ENCODE results near the gene FABP1. TPM values are rescaled to one million over a fixed set of nuclear protein-coding genes. Genes with fewer than 3 reads are reported as not detected.

The FABP1 gene
- total RNA-seq, 1 experiment from 2014 or later: not detected

DNA sequence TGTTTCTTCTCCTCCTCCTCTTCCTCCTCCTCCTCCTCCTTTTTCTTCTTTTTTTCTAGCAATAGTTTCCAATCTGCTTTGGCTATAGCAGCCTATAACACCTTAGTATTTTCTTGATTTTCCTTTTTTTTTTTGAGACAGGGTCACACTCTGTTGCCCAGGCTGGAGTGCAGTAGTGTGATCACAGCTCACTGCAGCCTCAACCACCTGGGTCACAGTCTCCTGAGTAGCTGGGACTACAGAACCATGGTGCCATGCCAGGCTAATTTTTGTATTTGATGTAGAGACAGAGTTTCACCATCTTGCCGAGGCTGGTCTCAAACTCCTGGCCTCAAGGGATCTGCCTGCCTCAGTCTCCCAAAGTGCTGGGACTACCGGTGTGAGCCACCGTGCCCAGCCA, 31.6 kb upstream of the FABP1 start:
- no TSS peak for BruUV-seq (replicated peaks)
- no peak overlapping the region for H3K4me3 ChIP-seq (ENCODE audit: low read depth, low read length, poor library complexity, severe bottlenecking)
- CTCF ChIA-PET: interaction anchor here (3.2 kb wide), 1 partner anchor 99 kb away, joined by 37 read pairs; no protein-coding TSS in a partner anchor
- no peak for TF ChIP-seq EZH2 (IDR thresholded peaks at IDR 0.05; ENCODE audit: borderline replicate concordance, low read depth, low read length, poor library complexity, severe bottlenecking)
- TF ChIP-seq, protein P1, sequence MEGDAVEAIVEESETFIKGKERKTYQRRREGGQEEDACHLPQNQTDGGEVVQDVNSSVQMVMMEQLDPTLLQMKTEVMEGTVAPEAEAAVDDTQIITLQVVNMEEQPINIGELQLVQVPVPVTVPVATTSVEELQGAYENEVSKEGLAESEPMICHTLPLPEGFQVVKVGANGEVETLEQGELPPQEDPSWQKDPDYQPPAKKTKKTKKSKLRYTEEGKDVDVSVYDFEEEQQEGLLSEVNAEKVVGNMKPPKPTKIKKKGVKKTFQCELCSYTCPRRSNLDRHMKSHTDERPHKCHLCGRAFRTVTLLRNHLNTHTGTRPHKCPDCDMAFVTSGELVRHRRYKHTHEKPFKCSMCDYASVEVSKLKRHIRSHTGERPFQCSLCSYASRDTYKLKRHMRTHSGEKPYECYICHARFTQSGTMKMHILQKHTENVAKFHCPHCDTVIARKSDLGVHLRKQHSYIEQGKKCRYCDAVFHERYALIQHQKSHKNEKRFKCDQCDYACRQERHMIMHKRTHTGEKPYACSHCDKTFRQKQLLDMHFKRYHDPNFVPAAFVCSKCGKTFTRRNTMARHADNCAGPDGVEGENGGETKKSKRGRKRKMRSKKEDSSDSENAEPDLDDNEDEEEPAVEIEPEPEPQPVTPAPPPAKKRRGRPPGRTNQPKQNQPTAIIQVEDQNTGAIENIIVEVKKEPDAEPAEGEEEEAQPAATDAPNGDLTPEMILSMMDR (conservative IDR thresholded peaks at IDR 0.05; ENCODE audit: low read depth, low read length): no peak
- H3K4me1 ChIP-seq (ENCODE audit: insufficient read depth, low read length, poor library complexity, severe bottlenecking): no peaks in the 10 kb centered on the region
- H3K9me3 ChIP-seq (ENCODE audit: low read depth, low read length, poor library complexity, severe bottlenecking): no peaks in the 10 kb centered on the region
- no peak for DNase-seq (ENCODE audit: low spot score)
- POLR2A ChIA-PET (ENCODE audit: low non-redundant PET): no interaction called here
- no peak overlapping the region for H3K27ac ChIP-seq (ENCODE audit: low read depth, low read length, poor library complexity, severe bottlenecking)
- intact Hi-C loops (cut with micrococcal nuclease; ENCODE audit: unreplicated experiment): no loop called here
- no peaks in the 10 kb centered on the region for H3K36me3 ChIP-seq (ENCODE audit: insufficient read depth, low read length, poor library complexity, severe bottlenecking)
- H3K27me3 ChIP-seq (replicated peaks; ENCODE audit: insufficient read depth, low read depth, low read length, poor library complexity): no peaks in the 10 kb centered on the region

DNA sequence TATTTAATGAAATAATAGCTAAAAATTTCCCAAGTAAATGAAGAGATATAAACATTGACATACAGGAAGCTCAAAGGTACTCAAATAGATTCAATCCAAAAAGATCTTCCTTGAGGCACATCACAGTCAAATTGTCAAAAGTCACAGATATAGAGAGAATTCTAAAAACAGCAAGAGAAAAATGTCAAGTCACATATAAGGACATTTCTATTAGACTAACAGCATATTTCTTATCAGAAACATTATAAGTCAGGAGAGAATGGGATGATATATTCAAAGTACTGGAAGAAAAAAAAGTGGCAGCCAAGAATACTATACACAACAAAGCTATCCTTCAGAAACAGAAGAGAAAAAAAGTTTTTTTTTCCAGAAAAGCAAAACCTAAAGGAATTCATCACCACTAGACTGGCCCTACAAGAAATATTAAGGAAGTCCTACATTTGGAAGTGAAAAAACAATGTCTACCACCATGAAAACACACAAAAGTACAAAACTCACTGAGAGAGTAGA, 21.1 kb upstream of the FABP1 start:
- peaks cover 4% of the 10 kb centered on the region for H3K27me3 ChIP-seq (replicated peaks; ENCODE audit: insufficient read depth, low read depth, low read length, poor library complexity)
- BruUV-seq (replicated peaks): no TSS peak
- ChIA-PET CTCF (no interaction called here), POLR2A (ENCODE audit: low non-redundant PET) (no interaction called here)
- no peaks in the 10 kb centered on the region for H3K36me3 ChIP-seq (ENCODE audit: insufficient read depth, low read length, poor library complexity, severe bottlenecking)
- no peaks in the 10 kb centered on the region for H3K4me1 ChIP-seq (ENCODE audit: insufficient read depth, low read length, poor library complexity, severe bottlenecking)
- TF ChIP-seq, protein P1 (conservative IDR thresholded peaks at IDR 0.05; ENCODE audit: low read depth, low read length): no peak
- no peak for TF ChIP-seq EZH2 (IDR thresholded peaks at IDR 0.05; ENCODE audit: borderline replicate concordance, low read depth, low read length, poor library complexity, severe bottlenecking)
- peaks cover 14% of the 10 kb centered on the region for H3K9me3 ChIP-seq (ENCODE audit: low read depth, low read length, poor library complexity, severe bottlenecking)
- no peak for DNase-seq (ENCODE audit: low spot score)
- H3K27ac ChIP-seq (ENCODE audit: low read depth, low read length, poor library complexity, severe bottlenecking): no peak overlapping the region
- intact Hi-C loops (cut with micrococcal nuclease; ENCODE audit: unreplicated experiment): no loop called here
- H3K4me3 ChIP-seq (ENCODE audit: low read depth, low read length, poor library complexity, severe bottlenecking): no peak overlapping the region

DNA sequence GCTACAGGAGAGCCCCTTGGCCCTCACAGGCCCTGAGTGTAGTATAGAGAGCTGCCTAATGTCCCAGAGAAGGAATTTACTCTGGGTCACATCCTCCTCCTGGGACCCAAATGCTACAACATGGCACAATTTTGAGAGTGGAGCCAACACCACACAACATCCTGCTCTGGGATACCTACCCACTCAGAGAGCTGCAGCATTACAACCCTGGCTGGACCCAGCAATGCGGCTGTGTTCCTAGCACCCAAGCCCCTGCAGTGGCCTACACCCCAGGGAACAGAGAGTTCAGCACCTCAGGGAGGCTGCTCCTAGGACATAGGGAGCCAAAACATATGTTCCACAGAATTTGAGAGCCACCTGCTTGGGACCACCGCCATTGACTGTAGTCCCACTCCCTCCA, 19.3 kb upstream of the FABP1 start:
- TF ChIP-seq, protein P1 (conservative IDR thresholded peaks at IDR 0.05; ENCODE audit: low read depth, low read length): no peak
- TF ChIP-seq EZH2 (IDR thresholded peaks at IDR 0.05; ENCODE audit: borderline replicate concordance, low read depth, low read length, poor library complexity, severe bottlenecking): no peak
- ChIA-PET CTCF (no interaction called here), POLR2A (ENCODE audit: low non-redundant PET) (no interaction called here)
- intact Hi-C loops (cut with micrococcal nuclease; ENCODE audit: unreplicated experiment): no loop called here
- no peak for DNase-seq (ENCODE audit: low spot score)
- Histone ChIP-seq H3K4me3 (ENCODE audit: low read depth, low read length, poor library complexity, severe bottlenecking) (no peak overlapping the region), H3K4me1 (ENCODE audit: insufficient read depth, low read length, poor library complexity, severe bottlenecking) (no peaks in the 10 kb centered on the region), H3K9me3 (ENCODE audit: low read depth, low read length, poor library complexity, severe bottlenecking) (peaks cover 14% of the 10 kb centered on the region), H3K27ac (ENCODE audit: low read depth, low read length, poor library complexity, severe bottlenecking) (no peak overlapping the region), H3K27me3 (replicated peaks; ENCODE audit: insufficient read depth, low read depth, low read length, poor library complexity) (peaks cover 19% of the 10 kb centered on the region), H3K36me3 (ENCODE audit: insufficient read depth, low read length, poor library complexity, severe bottlenecking) (no peaks in the 10 kb centered on the region)
- BruUV-seq (replicated peaks): no TSS peak
